GM23338 (cell line): Measurements from ENCODE around the gene OLIG1. TPM values are rescaled to one million over a fixed set of nuclear protein-coding genes. Genes with fewer than 3 reads are reported as not detected.

Experiments
- ATAC-seq: fragments of 200-7000 bp; cut with Tn5 transposase; 3 replicates; pipeline ENCODE4 v1.9.1; 2020
- DNase-seq: peaks from one replicate; pipeline ENCODE4 v3.0.0-alpha.2; 2015; ENCODE audit warnings: low spot score
- H2AFZ ChIP-seq: fragments of 200-600 bp; sonication (generic); 2 replicates; pipeline ENCODE4 v1.8.0; 2016; ENCODE audit warnings: antibody characterized with exemption, mild to moderate bottlenecking, moderate library complexity
- H3F3A ChIP-seq: fragments of 200-600 bp; sonication (generic); replicated peaks from 2 replicates; pipeline ENCODE4 v1.8.0; 2017; ENCODE audit warnings: antibody characterized with exemption, mixed run types, low read depth
- H3K27ac ChIP-seq: fragments of 200-600 bp; sonication (generic); 2 replicates; pipeline ENCODE4 v1.6.1; 2016; ENCODE audit warnings: low read depth
- H3K27me3 ChIP-seq: fragments of 200-600 bp; sonication (generic); 2 replicates; pipeline ENCODE4 v1.8.0; 2016; ENCODE audit warnings: mild to moderate bottlenecking, mixed run types, moderate library complexity; ENCODE audit not compliant: insufficient read depth
- H3K36me3 ChIP-seq: fragments of 200-600 bp; sonication (generic); 2 replicates; pipeline ENCODE4 v1.8.0; 2016; ENCODE audit warnings: mild to moderate bottlenecking; ENCODE audit not compliant: insufficient read depth
- H3K4me1 ChIP-seq: fragments of 200-600 bp; sonication (generic); 2 replicates; pipeline ENCODE4 v1.8.0; 2016; ENCODE audit warnings: mild to moderate bottlenecking, moderate library complexity; ENCODE audit not compliant: insufficient read depth
- H3K4me2 ChIP-seq: fragments of 200-600 bp; sonication (generic); 2 replicates; pipeline ENCODE4 v1.7.1; 2017; ENCODE audit warnings: mixed run types
- H3K4me3 ChIP-seq: fragments of 200-600 bp; sonication (generic); 2 replicates; pipeline ENCODE4 v1.6.1; 2016; ENCODE audit warnings: mixed run types
- H3K79me2 ChIP-seq: fragments of 200-600 bp; sonication (generic); replicated peaks from 2 replicates; pipeline ENCODE4 v1.8.0; 2017; ENCODE audit warnings: mild to moderate bottlenecking; ENCODE audit not compliant: insufficient read depth
- H3K9me2 ChIP-seq: fragments of 200-600 bp; sonication (generic); 2 replicates; pipeline ENCODE4 v1.8.0; 2017; ENCODE audit not compliant: insufficient read depth
- H4K20me1 ChIP-seq: fragments of 200-600 bp; sonication (generic); replicated peaks from 2 replicates; pipeline ENCODE4 v1.8.0; 2017; ENCODE audit warnings: mild to moderate bottlenecking; ENCODE audit not compliant: insufficient read depth
- H3K27ac Mint-ChIP-seq: 2 replicates; pipeline ENCODE4 v1.8.0; 2020; ENCODE audit warnings: inconsistent platforms, mild to moderate bottlenecking, moderate library complexity, mixed read lengths
- H3K27me3 Mint-ChIP-seq: 3 replicates; pipeline ENCODE4 v1.8.0; 2022; ENCODE audit warnings: low read depth, mild to moderate bottlenecking, moderate library complexity, mixed read lengths, inconsistent platforms; ENCODE audit not compliant: insufficient read depth, poor library complexity
- H3K36me3 Mint-ChIP-seq: 3 replicates; pipeline ENCODE4 v1.8.0; 2021; ENCODE audit warnings: low read depth, mild to moderate bottlenecking, inconsistent platforms, moderate library complexity, mixed read lengths
- H3K4me1 Mint-ChIP-seq: 3 replicates; pipeline ENCODE4 v1.8.0; 2020; ENCODE audit warnings: mild to moderate bottlenecking, inconsistent platforms, mixed read lengths
- H3K4me3 Mint-ChIP-seq: 3 replicates; pipeline ENCODE4 v1.8.0; 2021; ENCODE audit warnings: moderate library complexity, mild to moderate bottlenecking, inconsistent platforms, mixed read lengths
- H3K9me3 Mint-ChIP-seq: 3 replicates; pipeline ENCODE4 v1.8.0; 2020; ENCODE audit warnings: moderate library complexity, mild to moderate bottlenecking, inconsistent platforms, mixed read lengths
- CREB1 ChIP-seq: fragments of 250-450 bp; sonication (Bioruptor Pico); IDR thresholded peaks from 2 replicates; pipeline ENCODE4 v1.5.0; 2020; ENCODE audit warnings: low read depth, mild to moderate bottlenecking, moderate library complexity
- CTCF ChIP-seq, 2 experiments: fragments of 200-600 bp in 1 of 2; sonication (generic) in 1 of 2; conservative IDR thresholded peaks; 2 replicates each; pipeline versions ENCODE4 v1.5.1 to v1.6.1; 2016 to 2017; ENCODE audit warnings: antibody characterized with exemption in 2 of 2, low read depth in 2 of 2, mild to moderate bottlenecking in 2 of 2, moderate library complexity in 1 of 2
- ETS1 ChIP-seq: IDR thresholded peaks from 2 replicates; pipeline ENCODE4 v1.6.1; 2016; ENCODE audit warnings: antibody characterized with exemption
- EZH2 ChIP-seq: fragments of 200-600 bp; sonication (generic); IDR thresholded peaks from one replicate; pipeline ENCODE4 v1.8.0; 2017; ENCODE audit warnings: antibody characterized with exemption, mild to moderate bottlenecking, low read depth; ENCODE audit not compliant: unreplicated experiment
- EZH2phosphoT487 ChIP-seq: fragments of 200-600 bp; sonication (generic); IDR thresholded peaks from one replicate; pipeline ENCODE4 v1.8.1; 2018; ENCODE audit warnings: antibody characterized with exemption; ENCODE audit not compliant: unreplicated experiment
- JUNB ChIP-seq: IDR thresholded peaks from one replicate; pipeline ENCODE4 v1.6.1; 2016; ENCODE audit warnings: antibody characterized with exemption; ENCODE audit not compliant: unreplicated experiment
- NANOG ChIP-seq: IDR thresholded peaks from 2 replicates; pipeline ENCODE4 v1.6.1; 2016; ENCODE audit warnings: antibody characterized with exemption, borderline replicate concordance
- POLR2AphosphoS5 ChIP-seq: IDR thresholded peaks from 2 replicates; pipeline ENCODE4 v1.6.1; 2016; ENCODE audit warnings: antibody characterized with exemption, low read depth
- REST ChIP-seq: IDR thresholded peaks from one replicate; pipeline ENCODE4 v1.6.1; 2018; ENCODE audit warnings: antibody characterized with exemption; ENCODE audit not compliant: unreplicated experiment
- STAT1 ChIP-seq: IDR thresholded peaks from one replicate; pipeline ENCODE4 v1.6.1; 2016; ENCODE audit warnings: antibody characterized with exemption; ENCODE audit not compliant: unreplicated experiment
- ZNF114 ChIP-seq: fragments of 250-450 bp; sonication (Bioruptor Pico); IDR thresholded peaks from 2 replicates; pipeline ENCODE4 v1.5.0; 2020; ENCODE audit warnings: mild to moderate bottlenecking, moderate library complexity
- ZNF331 ChIP-seq: fragments of 250-450 bp; sonication (Bioruptor Pico); IDR thresholded peaks from 2 replicates; pipeline ENCODE4 v1.5.0; 2020; ENCODE audit warnings: low read depth, mild to moderate bottlenecking, moderate library complexity
- ZNF462 ChIP-seq: fragments of 250-450 bp; sonication (Bioruptor Pico); IDR thresholded peaks from 2 replicates; pipeline ENCODE4 v1.5.0; 2020; ENCODE audit warnings: mild to moderate bottlenecking, moderate library complexity
- polyA plus RNA-seq: library from polyadenylated mRNA; unstranded; fragments of >200 nt; fragmentation: Nextera tagmentation; extraction: Ambion mirVana; gene quantifications from 2 replicates; pipeline ENCODE4 v1.2.1, GENCODE V29; 2016
- total RNA-seq: library from RNA; depleted of rRNA; stranded (reverse); fragments of >200 nt; shearing (Covaris generic); gene quantifications from 2 replicates; pipeline ENCODE4 v1.2.3, GENCODE V29; 2014

The OLIG1 gene
- total and polyA plus RNA-seq, 2 experiments from 2014 or later, result 0.14 to 0.81 TPM

GRCh38 chr21:33114276-33114675, 44.3 kb downstream of the OLIG1 start:
- ATAC-seq, result no peak
- peaks cover 67% of the 10 kb centered on the region for H3K4me1 ChIP-seq
- Mint-ChIP-seq H3K4me1 (peaks cover 65% of the 10 kb centered on the region), H3K36me3 (no peaks in the 10 kb centered on the region), H3K27me3 (peaks cover 9% of the 10 kb centered on the region), H3K9me3 (no peaks in the 10 kb centered on the region), H3K27ac (no peak overlapping the region), H3K4me3 (no peak overlapping the region)
- no peaks in the 10 kb centered on the region for H3K36me3 ChIP-seq
- no peak overlapping the region for H2AFZ ChIP-seq
- no peaks in the 10 kb centered on the region for H3K79me2 ChIP-seq
- H4K20me1 ChIP-seq, result no peaks in the 10 kb centered on the region
- no peak overlapping the region for H3K4me3 ChIP-seq
- no peak for TF ChIP-seq ZNF462
- TF ChIP-seq NANOG, result no peak
- no peak for TF ChIP-seq ZNF331
- no peak for TF ChIP-seq POLR2AphosphoS5
- no peak for TF ChIP-seq CREB1 (CRISPR knock-in tag)
- TF ChIP-seq STAT1, result no peak
- no peak for TF ChIP-seq REST
- TF ChIP-seq EZH2, result no peak
- TF ChIP-seq ZNF114 (CRISPR knock-in tag), result no peak
- TF ChIP-seq JUNB, result no peak
- no peak for TF ChIP-seq EZH2phosphoT487
- no peak for TF ChIP-seq CTCF (conservative IDR thresholded peaks at IDR 0.05; ENCODE audit: low read depth in 2 of 2)
- no peak for TF ChIP-seq ETS1
- no peaks in the 10 kb centered on the region for H3K9me2 ChIP-seq
- H3F3A ChIP-seq, result peaks cover 3% of the 10 kb centered on the region; the same call in 1 of the 2 replicates
- DNase-seq, result no peak
- no peak overlapping the region for H3K27ac ChIP-seq
- H3K4me2 ChIP-seq, result no peak overlapping the region
- H3K27me3 ChIP-seq, result peaks cover 27% of the 10 kb centered on the region
